Stomach smooth muscle (tissue), 2 donors: Measurements from ENCODE around the gene SDK2.
"Not testable (repeated sequence)": the region's sequence is repeated elsewhere in the genome, so short reads cannot be mapped to it uniquely, and the experiment has no call there.

Source experiments
- H3K27ac ChIP-seq: one replicate; pipeline ENCODE4 v1.7.0; 2013; ENCODE audit warnings: mild to moderate bottlenecking, low read length, inconsistent platforms
- H3K27me3 ChIP-seq, 2 donors: one replicate each; pipeline ENCODE4 v1.7.0; 2013; ENCODE audit warnings: low read length in 2 of 2; ENCODE audit not compliant: insufficient read depth in 2 of 2, control insufficient read depth in 1 of 2
- H3K36me3 ChIP-seq, 2 donors: one replicate each; pipeline ENCODE4 v1.7.0; 2013; ENCODE audit warnings: low read length in 2 of 2; ENCODE audit not compliant: control insufficient read depth in 2 of 2, insufficient read depth in 2 of 2
- H3K4me1 ChIP-seq: one replicate; pipeline ENCODE4 v1.7.0; 2013; ENCODE audit warnings: low read length; ENCODE audit not compliant: control insufficient read depth, insufficient read depth
- H3K4me3 ChIP-seq, 2 donors: one replicate each; pipeline ENCODE4 v1.7.0; 2013; ENCODE audit warnings: low read length in 2 of 2
- H3K9ac ChIP-seq, 2 donors: one replicate each; pipeline ENCODE4 v1.7.0; 2013; ENCODE audit warnings: low read length in 2 of 2, mild to moderate bottlenecking in 1 of 2
- H3K9me3 ChIP-seq, 2 donors: one replicate each; pipeline ENCODE4 v1.7.0; 2013; ENCODE audit warnings: low read length in 2 of 2; ENCODE audit not compliant: control insufficient read depth in 2 of 2
- donor health status: healthy.
- donor health status: Pancreatic carcinoma.

Gene SDK2

GRCh38 chr17:73482894-73483293 is 161.4 kb downstream of the SDK2 start:
- no peak overlapping the region for H3K27ac ChIP-seq
- no peaks in the 10 kb centered on the region for H3K36me3 ChIP-seq
- no peaks in the 10 kb centered on the region for H3K4me1 ChIP-seq
- H3K4me3 ChIP-seq, result no peak overlapping the region
- H3K9me3 ChIP-seq, result peaks cover 0 to 9% of the 10 kb centered on the region in 2 donors
- peaks cover 0 to 5% of the 10 kb centered on the region in 2 donors for H3K27me3 ChIP-seq
- H3K9ac ChIP-seq, result no peak overlapping the region

GRCh38 chr17:73482251-73482716 is 162.0 kb downstream of the SDK2 start:
- Histone ChIP-seq H3K27ac (no peak overlapping the region), H3K27me3 (peaks cover 0 to 9% of the 10 kb centered on the region in 2 donors), H3K9ac (no peak overlapping the region), H3K36me3 (no peaks in the 10 kb centered on the region), H3K9me3 (peaks cover 0 to 9% of the 10 kb centered on the region in 2 donors), H3K4me1 (no peaks in the 10 kb centered on the region), H3K4me3 (no peak overlapping the region)

GRCh38 chr17:73481676-73482075 is 162.6 kb downstream of the SDK2 start:
- Histone ChIP-seq H3K9me3 (peaks cover 0 to 9% of the 10 kb centered on the region in 2 donors), H3K4me3 (no peak overlapping the region), H3K4me1 (no peaks in the 10 kb centered on the region), H3K9ac (no peak overlapping the region), H3K36me3 (no peaks in the 10 kb centered on the region), H3K27me3 (peaks cover 0 to 13% of the 10 kb centered on the region in 2 donors), H3K27ac (no peak overlapping the region)

GRCh38 chr17:73480740-73481139 is 163.5 kb downstream of the SDK2 start:
- peaks cover 0 to 13% of the 10 kb centered on the region in 2 donors for H3K27me3 ChIP-seq
- H3K9me3 ChIP-seq, result peaks cover 0 to 9% of the 10 kb centered on the region in 2 donors
- no peak overlapping the region for H3K27ac ChIP-seq
- H3K4me3 ChIP-seq, result no peak overlapping the region
- no peaks in the 10 kb centered on the region for H3K36me3 ChIP-seq
- no peaks in the 10 kb centered on the region for H3K4me1 ChIP-seq
- H3K9ac ChIP-seq, result no peak overlapping the region

- Histone ChIP-seq H3K4me1 (no peaks in the 10 kb centered on the region), H3K9ac (no peak overlapping the region), H3K4me3 (no peak overlapping the region), H3K27me3 (peaks cover 2 to 11% of the 10 kb centered on the region in 2 donors), H3K27ac (no peak overlapping the region), H3K36me3 (no peaks in the 10 kb centered on the region), H3K9me3 (no peaks in the 10 kb centered on the region)
Measured at GRCh38 chr17:73478768-73479424, 165.3 kb downstream of the SDK2 start.

- Histone ChIP-seq H3K4me3 (no peak overlapping the region), H3K36me3 (no peaks in the 10 kb centered on the region), H3K9ac (no peak overlapping the region), H3K27ac (no peak overlapping the region), H3K27me3 (peaks cover 2 to 11% of the 10 kb centered on the region in 2 donors), H3K9me3 (no peaks in the 10 kb centered on the region), H3K4me1 (peaks cover 2% of the 10 kb centered on the region)
Measured at GRCh38 chr17:73478334-73478733, 165.9 kb downstream of the SDK2 start.

GRCh38 chr17:73476890-73477350 is 167.3 kb downstream of the SDK2 start:
- H3K4me3 ChIP-seq, result no peak overlapping the region
- H3K4me1 ChIP-seq, result peaks cover 3% of the 10 kb centered on the region
- H3K9ac ChIP-seq, result no peak overlapping the region
- H3K27ac ChIP-seq, result no peak overlapping the region
- H3K27me3 ChIP-seq, result peaks cover 2 to 11% of the 10 kb centered on the region in 2 donors
- no peaks in the 10 kb centered on the region for H3K9me3 ChIP-seq
- no peaks in the 10 kb centered on the region for H3K36me3 ChIP-seq

GRCh38 chr17:73474370-73474988 is 169.8 kb downstream of the SDK2 start:
- H3K4me1 ChIP-seq, result peaks cover 3% of the 10 kb centered on the region
- no peak overlapping the region for H3K9ac ChIP-seq
- H3K9me3 ChIP-seq, result no peaks in the 10 kb centered on the region
- H3K36me3 ChIP-seq, result no peaks in the 10 kb centered on the region
- no peak overlapping the region for H3K4me3 ChIP-seq
- H3K27ac ChIP-seq, result no peak overlapping the region
- peaks cover 2 to 9% of the 10 kb centered on the region in 2 donors for H3K27me3 ChIP-seq

GRCh38 chr17:73472715-73473114 is 171.5 kb downstream of the SDK2 start:
- not testable (repeated sequence) for H3K9me3 ChIP-seq, H3K4me1 ChIP-seq, H3K9ac ChIP-seq, H3K27me3 ChIP-seq, H3K36me3 ChIP-seq, H3K4me3 ChIP-seq, H3K27ac ChIP-seq

- peaks cover 3% of the 10 kb centered on the region for H3K4me1 ChIP-seq
- no peaks in the 10 kb centered on the region for H3K36me3 ChIP-seq
- H3K4me3 ChIP-seq, result no peak overlapping the region
- no peak overlapping the region for H3K9ac ChIP-seq
- no peaks in the 10 kb centered on the region for H3K9me3 ChIP-seq
- no peak overlapping the region for H3K27ac ChIP-seq
- peaks cover 1 to 2% of the 10 kb centered on the region in 2 donors for H3K27me3 ChIP-seq
Measured at GRCh38 chr17:73471924-73472323, 172.3 kb downstream of the SDK2 start.

- Histone ChIP-seq H3K4me1 (peaks cover 3% of the 10 kb centered on the region), H3K27ac (no peak overlapping the region), H3K36me3 (no peaks in the 10 kb centered on the region), H3K27me3 (peaks cover 0 to 2% of the 10 kb centered on the region in 2 donors), H3K9me3 (no peaks in the 10 kb centered on the region), H3K9ac (no peak overlapping the region), H3K4me3 (no peak overlapping the region)
Measured at GRCh38 chr17:73470316-73470826, 173.9 kb downstream of the SDK2 start.
